ENCODE data around the gene TMED9.

DNA sequence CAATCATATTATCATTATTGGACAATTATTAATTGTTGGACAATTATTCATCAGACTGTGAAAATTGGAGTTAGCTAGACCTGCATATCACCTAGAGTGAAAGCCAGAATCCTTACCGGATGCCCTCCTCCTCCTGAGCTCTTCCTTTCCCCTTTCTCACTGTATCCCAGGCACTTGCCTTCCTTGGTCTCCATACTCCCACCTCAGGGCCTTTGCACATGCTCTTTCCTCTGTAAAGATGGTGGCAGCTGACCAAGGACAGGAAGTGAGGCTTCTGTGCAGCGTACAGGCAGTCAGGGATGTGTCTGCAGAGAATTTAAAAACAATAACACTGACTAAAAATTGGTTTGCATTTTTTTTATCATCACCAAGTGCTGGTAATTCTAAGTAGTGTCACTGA is 22.1 kb upstream of the TMED9 start:
- TF ChIP-seq EZH2 (IDR thresholded peaks at IDR 0.05; ENCODE audit: borderline replicate concordance, low read depth, low read length, severe bottlenecking): no peak
- TF ChIP-seq, protein P1, sequence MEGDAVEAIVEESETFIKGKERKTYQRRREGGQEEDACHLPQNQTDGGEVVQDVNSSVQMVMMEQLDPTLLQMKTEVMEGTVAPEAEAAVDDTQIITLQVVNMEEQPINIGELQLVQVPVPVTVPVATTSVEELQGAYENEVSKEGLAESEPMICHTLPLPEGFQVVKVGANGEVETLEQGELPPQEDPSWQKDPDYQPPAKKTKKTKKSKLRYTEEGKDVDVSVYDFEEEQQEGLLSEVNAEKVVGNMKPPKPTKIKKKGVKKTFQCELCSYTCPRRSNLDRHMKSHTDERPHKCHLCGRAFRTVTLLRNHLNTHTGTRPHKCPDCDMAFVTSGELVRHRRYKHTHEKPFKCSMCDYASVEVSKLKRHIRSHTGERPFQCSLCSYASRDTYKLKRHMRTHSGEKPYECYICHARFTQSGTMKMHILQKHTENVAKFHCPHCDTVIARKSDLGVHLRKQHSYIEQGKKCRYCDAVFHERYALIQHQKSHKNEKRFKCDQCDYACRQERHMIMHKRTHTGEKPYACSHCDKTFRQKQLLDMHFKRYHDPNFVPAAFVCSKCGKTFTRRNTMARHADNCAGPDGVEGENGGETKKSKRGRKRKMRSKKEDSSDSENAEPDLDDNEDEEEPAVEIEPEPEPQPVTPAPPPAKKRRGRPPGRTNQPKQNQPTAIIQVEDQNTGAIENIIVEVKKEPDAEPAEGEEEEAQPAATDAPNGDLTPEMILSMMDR (IDR thresholded peaks at IDR 0.05; ENCODE audit: borderline replicate concordance, extremely low read depth, low read length, poor library complexity, severe bottlenecking): no peak
